CD4-positive, alpha-beta T cell (primary cell): Measurements from ENCODE around the gene NLRP4. TPM values are rescaled to one million over a fixed set of nuclear protein-coding genes. Genes with fewer than 3 reads are reported as not detected.
"Not testable (repeated sequence)": the region's sequence is repeated elsewhere in the genome, so short reads cannot be mapped to it uniquely, and the experiment has no call there.

ENCODE experiments used
- ATAC-seq: fragments of 200-7000 bp; cut with Tn5 transposase; one replicate; pipeline ENCODE4 v1.10.0; 2022; ENCODE audit warnings: mild to moderate bottlenecking; ENCODE audit not compliant: poor library complexity
- CTCF ChIA-PET: fragments of 350-600 bp; sonication (Branson Sonifier 250); formaldehyde crosslinking; loops from one replicate; lab custom pipeline; 2021; ENCODE audit warnings: antibody characterized with exemption, inconsistent platforms; lab: Charles Lee
- POLR2A ChIA-PET: fragments of 350-600 bp; sonication (Branson Sonifier 250); formaldehyde crosslinking; loops from one replicate; lab custom pipeline; 2021; ENCODE audit warnings: antibody characterized with exemption, inconsistent platforms; lab: Charles Lee
- DNase-seq, 14 experiments: peaks; one replicate each; pipeline ENCODE4 v3.0.0-alpha.2; 2013 to 2020; ENCODE audit warnings: mixed read lengths in 2 of 14
- H3K27ac ChIP-seq, 2 donors: one replicate each; pipeline versions ENCODE4 v1.5.1 to v1.7.0; 2013; ENCODE audit warnings: low read length in 2 of 2, low read depth in 1 of 2, mild to moderate bottlenecking in 1 of 2
- H3K27me3 ChIP-seq, 2 experiments: 1 replicate in 1 of 2; 2 replicates in 1 of 2; pipeline versions ENCODE4 v1.6.1 to v1.7.0; 2013; ENCODE audit warnings: low read length in 2 of 2, control low read depth in 1 of 2, mild to moderate bottlenecking in 1 of 2, moderate library complexity in 1 of 2; ENCODE audit not compliant: insufficient read depth in 2 of 2, control insufficient read depth in 1 of 2
- H3K36me3 ChIP-seq: one replicate; pipeline ENCODE4 v1.6.1; 2013; ENCODE audit warnings: low read length, control low read depth; ENCODE audit not compliant: insufficient read depth
- H3K4me1 ChIP-seq: one replicate; pipeline ENCODE4 v1.6.1; 2013; ENCODE audit warnings: low read length, control low read depth; ENCODE audit not compliant: insufficient read depth
- H3K4me3 ChIP-seq: one replicate; pipeline ENCODE4 v1.5.1; 2013; ENCODE audit warnings: mild to moderate bottlenecking, low read length, moderate library complexity
- H3K9me3 ChIP-seq, 2 experiments: 1 replicate in 1 of 2; 2 replicates in 1 of 2; pipeline versions ENCODE4 v1.6.1 to v1.7.0; 2013; ENCODE audit warnings: low read length in 2 of 2, mild to moderate bottlenecking in 2 of 2, control low read depth in 1 of 2, moderate library complexity in 1 of 2; ENCODE audit not compliant: control insufficient read depth in 1 of 2, insufficient read depth in 1 of 2
- H3K27ac Mint-ChIP-seq: one replicate; pipeline ENCODE4 v1.8.0; 2020; ENCODE audit warnings: mixed read lengths
- H3K27me3 Mint-ChIP-seq: one replicate; pipeline ENCODE4 v1.8.0; 2021; ENCODE audit warnings: mixed read lengths
- H3K36me3 Mint-ChIP-seq: one replicate; pipeline ENCODE4 v1.8.0; 2021; ENCODE audit warnings: low read depth, mixed read lengths
- H3K4me1 Mint-ChIP-seq: one replicate; pipeline ENCODE4 v1.8.0; 2021; ENCODE audit warnings: low read depth, mixed read lengths
- H3K4me3 Mint-ChIP-seq: one replicate; pipeline ENCODE4 v1.8.0; 2020; ENCODE audit warnings: mild to moderate bottlenecking, mixed read lengths
- H3K9me3 Mint-ChIP-seq: one replicate; pipeline ENCODE4 v1.8.0; 2020; ENCODE audit warnings: mixed read lengths
- CTCF ChIP-seq: fragments of 200-600 bp; IDR thresholded peaks from one replicate; pipeline ENCODE4 v1.8.0; 2022; ENCODE audit warnings: antibody characterized with exemption, mild to moderate bottlenecking
- intact Hi-C, 2 experiments: fragments of 100-400 bp; cut with DNase I in 1 of 2; cut with micrococcal nuclease in 1 of 2; formaldehyde crosslinking; loops; one replicate each; pipeline versions ENCODE4 v1.15.1 to v1.9.0; 2023 to 2025; cut with DNase I, micrococcal nuclease
- total RNA-seq, 174 experiments: library from RNA in 2 of 174; stranded (reverse) in 2 of 174; gene quantifications; one replicate each; pipeline ENCODE4 v1.2.3 and lab custom pipeline; 2021 to 2026

NLRP4 gene
- total RNA-seq, 2 experiments from 2014 or later = not detected

GRCh38 chr19:55927991-55928390 is 91.7 kb downstream of the NLRP4 start:
- CTCF ChIA-PET = no interaction called here
- no peak overlapping the region for H3K4me3 Mint-ChIP-seq
- Histone ChIP-seq H3K27me3 (no peaks in the 10 kb centered on the region), H3K4me3 (no peak overlapping the region), H3K27ac (no peak overlapping the region), H3K9me3 (peaks cover 10 to 33% of the 10 kb centered on the region in 2 experiments), H3K4me1 (no peaks in the 10 kb centered on the region), H3K36me3 (no peaks in the 10 kb centered on the region)
- TF ChIP-seq CTCF = no peak
- ATAC-seq = no peak
- H3K4me1 Mint-ChIP-seq = no peaks in the 10 kb centered on the region
- intact Hi-C loops = no loop called here
- H3K27ac Mint-ChIP-seq = no peak overlapping the region
- H3K27me3 Mint-ChIP-seq = peaks cover 6% of the 10 kb centered on the region
- H3K9me3 Mint-ChIP-seq = peaks cover 13% of the 10 kb centered on the region
- POLR2A ChIA-PET = no interaction called here
- no peak for DNase-seq
- no peaks in the 10 kb centered on the region for H3K36me3 Mint-ChIP-seq

GRCh38 chr19:55929258-55929657 is 92.9 kb downstream of the NLRP4 start:
- H3K27me3 Mint-ChIP-seq, CTCF ChIA-PET, H3K36me3 ChIP-seq, H3K27ac ChIP-seq, H3K4me1 ChIP-seq, DNase-seq, POLR2A ChIA-PET, H3K27ac Mint-ChIP-seq, ATAC-seq, H3K27me3 ChIP-seq, H3K4me1 Mint-ChIP-seq, H3K9me3 Mint-ChIP-seq, H3K36me3 Mint-ChIP-seq, intact Hi-C loops, H3K4me3 Mint-ChIP-seq, H3K4me3 ChIP-seq: not testable (repeated sequence)
- peaks cover 0 to 30% of the 10 kb centered on the region in 2 experiments for H3K9me3 ChIP-seq

- intact Hi-C loops = no loop called here
- H3K36me3 Mint-ChIP-seq = no peaks in the 10 kb centered on the region
These were observed 94.7 kb downstream of the NLRP4 start for GRCh38 chr19:55930996-55931515.

More at GRCh38 chr19:55930996-55931515, 94.7 kb downstream of the NLRP4 start:
- Mint-ChIP-seq H3K27ac (no peak overlapping the region), H3K4me3 (no peak overlapping the region), H3K4me1 (no peaks in the 10 kb centered on the region), H3K9me3 (peaks cover 7% of the 10 kb centered on the region), H3K27me3 (no peaks in the 10 kb centered on the region)
- no peak overlapping the region for H3K4me3 ChIP-seq
- no peaks in the 10 kb centered on the region for H3K4me1 ChIP-seq
- ChIA-PET POLR2A (no interaction called here), CTCF (no interaction called here)
- no peak overlapping the region for H3K27ac ChIP-seq
- peaks cover 0 to 31% of the 10 kb centered on the region in 2 experiments for H3K9me3 ChIP-seq
- no peak for DNase-seq
- no peak for TF ChIP-seq CTCF
- H3K36me3 ChIP-seq = no peaks in the 10 kb centered on the region
- no peaks in the 10 kb centered on the region for H3K27me3 ChIP-seq
- ATAC-seq = no peak

Other genes starting within 250 kb of the NLRP4 start
- gene FIZ1, start 237.0 kb upstream of the NLRP4 start, total RNA-seq = 1 to 10 TPM; 5.5 to 7.3 TPM
- 10 to 100 TPM in 1 of 2 experiments, 1 to 10 TPM in 1; 9.6 to 10.3 TPM for gene ZNF524, start 236.3 kb upstream of the NLRP4 start, total RNA-seq
- gene ZNF865, start 230.9 kb upstream of the NLRP4 start, total RNA-seq = 10 to 100 TPM; 12.0 to 12.9 TPM
- gene ZNF784, start 212.0 kb upstream of the NLRP4 start, total RNA-seq = 10 to 100 TPM; 11.2 to 11.8 TPM
- 10 to 100 TPM; 45.2 to 46.6 TPM for gene ZNF580, start 195.5 kb upstream of the NLRP4 start, total RNA-seq
- gene ZNF581, start 192.9 kb upstream of the NLRP4 start, total RNA-seq = 10 to 100 TPM; 23.1 to 24.7 TPM
- gene CCDC106, start 188.3 kb upstream of the NLRP4 start, total RNA-seq = 1 to 10 TPM; 1.7 to 1.8 TPM
- gene U2AF2, start 181.5 kb upstream of the NLRP4 start, total RNA-seq = 100 to 1,000 TPM; 209 to 212 TPM
- gene EPN1, start 161.3 kb upstream of the NLRP4 start, total RNA-seq = 10 to 100 TPM; 39.0 to 40.5 TPM
- gene NLRP9, start 98.1 kb upstream of the NLRP4 start, total RNA-seq = not detected
- not detected for gene RFPL4A, start 77.4 kb upstream of the NLRP4 start, total RNA-seq
- not detected for gene RFPL4AL1, start 67.4 kb upstream of the NLRP4 start, total RNA-seq
- gene NLRP11, start 4.5 kb upstream of the NLRP4 start, total RNA-seq = not detected
- not detected for gene NLRP13, start 95.8 kb downstream of the NLRP4 start, total RNA-seq
- gene NLRP8, start 111.3 kb downstream of the NLRP4 start, total RNA-seq = not detected
- not detected for gene NLRP5, start 150.2 kb downstream of the NLRP4 start, total RNA-seq